ENCODE data around the gene JAK3. TPM values are rescaled to one million over a fixed set of nuclear protein-coding genes. Genes with fewer than 3 reads are reported as not detected.

Gene JAK3
- total and polyA plus RNA-seq, 2 of the 13 experiments (the other 11 are each of a cell fraction or from before 2014, with no cell fraction given), result 3.4 to 18.6 TPM

GRCh38 chr19:17797424-17798201, 50.2 kb downstream of the JAK3 start (continued):
- TF ChIP-seq ZMYM2 (CRISPR knock-in tag; IDR thresholded peaks at IDR 0.05) (0 out of 2 replicates have a peak, but pooled peaks have one; percentile 59), MYPOP (CRISPR knock-in tag; IDR thresholded peaks at IDR 0.05) (0 out of 2 replicates have a peak, but pooled peaks have one; percentile 20), AHDC1 (CRISPR knock-in tag; IDR thresholded peaks at IDR 0.05; ENCODE audit: borderline replicate concordance) (peak; percentile 79; the same call in 1 of the 2 replicates), BCL6 (CRISPR knock-in tag; IDR thresholded peaks at IDR 0.05) (0 out of 2 replicates have a peak, but pooled peaks have one; percentile 13), ZBTB21 (CRISPR knock-in tag; IDR thresholded peaks at IDR 0.05) (peak; percentile 78; the same call in 1 of the 2 replicates), UBTF (CRISPR knock-in tag; IDR thresholded peaks at IDR 0.05) (peak; percentile 40), SPEN (CRISPR knock-in tag; IDR thresholded peaks at IDR 0.05; ENCODE audit: low read depth) (peak; percentile 56), SIN3A (IDR thresholded peaks at IDR 0.05; ENCODE audit: borderline replicate concordance, low read depth, low read length) (peak; percentile 55; the same call in 1 of the 2 replicates), ZNF180 (CRISPR knock-in tag; IDR thresholded peaks at IDR 0.05; ENCODE audit: borderline replicate concordance, low read depth) (no peak), ZNF136 (CRISPR knock-in tag; IDR thresholded peaks at IDR 0.05; ENCODE audit: low read depth) (no peak), ZNF34 (CRISPR knock-in tag; IDR thresholded peaks at IDR 0.05; ENCODE audit: borderline replicate concordance) (0 out of 2 replicates have a peak, but pooled peaks have one; percentile 37), ZKSCAN1 (IDR thresholded peaks at IDR 0.05; ENCODE audit: low read length) (no peak), ZBTB3 (CRISPR knock-in tag; IDR thresholded peaks at IDR 0.05; ENCODE audit: borderline replicate concordance, low read depth) (no peak), DMAP1 (CRISPR knock-in tag; IDR thresholded peaks at IDR 0.05) (0 out of 2 replicates have a peak, but pooled peaks have one; percentile 38)
